GM19452 (cell line): ENCODE results near the gene KRT32.

Experiments used
- ATAC-seq: cut with Tn5 transposase; IDR thresholded peaks from one replicate; pipeline ENCODE4 v1.9.1; 2021; ENCODE audit not compliant: unreplicated experiment

Gene KRT32

GRCh38 chr17:41494524-41494923, 27.3 kb upstream of the KRT32 start:
- ATAC-seq = no peak

- no peak for ATAC-seq
Measured at GRCh38 chr17:41492771-41493170, 25.6 kb upstream of the KRT32 start.

GRCh38 chr17:41492351-41492750, 25.2 kb upstream of the KRT32 start:
- ATAC-seq = no peak

- ATAC-seq = no peak
Measured at GRCh38 chr17:41491476-41491875, 24.3 kb upstream of the KRT32 start.

GRCh38 chr17:41490000-41490990, 23.1 kb upstream of the KRT32 start:
- ATAC-seq = no peak

- ATAC-seq = no peak
Measured at GRCh38 chr17:41489531-41489930, 22.3 kb upstream of the KRT32 start, which contains the start of gene KRT36. KRT36 (minus strand) TSS chr17:41489910; CDS start chr17:41489864, 46 bp downstream.

- ATAC-seq = no peak
Measured at GRCh38 chr17:41486809-41487530, 19.8 kb upstream of the KRT32 start.

- no peak for ATAC-seq
Measured at GRCh38 chr17:41486316-41486715, 19.1 kb upstream of the KRT32 start.

- no peak for ATAC-seq
Measured at GRCh38 chr17:41484920-41485904, 18.0 kb upstream of the KRT32 start.

- no peak for ATAC-seq
Measured at GRCh38 chr17:41483991-41484826, 17.0 kb upstream of the KRT32 start.

- no peak for ATAC-seq
Measured at GRCh38 chr17:41483531-41483930, 16.3 kb upstream of the KRT32 start.

- no peak for ATAC-seq
Measured at GRCh38 chr17:41481036-41481435, 13.8 kb upstream of the KRT32 start, which contains the start of gene KRT35. KRT35 (minus strand) TSS chr17:41481151; CDS start chr17:41481097, 54 bp downstream.

GRCh38 chr17:41480581-41480980, 13.4 kb upstream of the KRT32 start:
- ATAC-seq = no peak

- no peak for ATAC-seq
Measured at GRCh38 chr17:41480136-41480535, 12.9 kb upstream of the KRT32 start.

GRCh38 chr17:41478237-41478636, 11.1 kb upstream of the KRT32 start:
- no peak for ATAC-seq

GRCh38 chr17:41476866-41477815, 10.0 kb upstream of the KRT32 start:
- ATAC-seq = no peak

- no peak for ATAC-seq
Measured at GRCh38 chr17:41475421-41475820, 8.2 kb upstream of the KRT32 start.

- no peak for ATAC-seq
Measured at GRCh38 chr17:41474863-41475262, 7.7 kb upstream of the KRT32 start.

- ATAC-seq = no peak
Measured at GRCh38 chr17:41468346-41468745, 1.2 kb upstream of the KRT32 start.
